HG02678 (cell line): ENCODE results near the gene TAF5.
"Not testable (repeated sequence)": the region's sequence is repeated elsewhere in the genome, so short reads cannot be mapped to it uniquely, and the experiment has no call there.

Experiments used
- ATAC-seq: cut with Tn5 transposase; IDR thresholded peaks from one replicate; pipeline ENCODE4 v1.9.1; 2021; ENCODE audit warnings: mild to moderate bottlenecking, moderate library complexity; ENCODE audit not compliant: unreplicated experiment

TAF5 gene

DNA sequence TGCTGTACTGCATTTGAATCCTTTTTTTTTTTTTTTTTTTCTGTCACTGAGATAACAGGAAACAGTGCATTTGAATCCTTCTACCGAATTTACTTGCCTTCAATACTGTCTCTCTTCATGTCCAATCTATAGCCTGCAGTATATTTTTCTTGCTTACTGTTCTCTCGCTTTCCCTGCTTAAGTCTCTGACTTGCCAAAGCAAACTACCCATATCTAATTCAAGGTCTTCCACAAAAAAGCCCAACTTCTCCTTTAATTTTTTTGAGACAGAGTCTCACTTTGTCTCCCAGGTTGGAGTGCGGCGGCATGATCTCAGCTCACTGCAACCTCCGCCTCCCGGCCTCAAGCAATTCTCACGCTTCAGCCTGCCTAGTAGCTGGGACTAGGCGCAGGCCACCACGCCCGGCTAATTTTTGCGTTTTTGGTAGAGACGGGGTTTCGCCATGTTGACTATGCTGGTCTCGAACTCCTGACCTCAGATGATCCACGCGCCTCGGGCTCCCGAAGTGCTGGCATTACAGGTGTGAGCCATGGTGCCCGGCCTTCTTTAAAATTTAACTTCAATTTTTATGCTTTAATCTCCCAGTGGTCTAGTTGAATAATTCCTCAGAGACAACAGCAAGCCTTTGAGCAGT lies 29.5 kb downstream of the TAF5 start:
- no peak for ATAC-seq

- ATAC-seq: no peak
These were observed 45.8 kb downstream of the TAF5 start for GRCh38 chr10:103413564-103413963.

DNA sequence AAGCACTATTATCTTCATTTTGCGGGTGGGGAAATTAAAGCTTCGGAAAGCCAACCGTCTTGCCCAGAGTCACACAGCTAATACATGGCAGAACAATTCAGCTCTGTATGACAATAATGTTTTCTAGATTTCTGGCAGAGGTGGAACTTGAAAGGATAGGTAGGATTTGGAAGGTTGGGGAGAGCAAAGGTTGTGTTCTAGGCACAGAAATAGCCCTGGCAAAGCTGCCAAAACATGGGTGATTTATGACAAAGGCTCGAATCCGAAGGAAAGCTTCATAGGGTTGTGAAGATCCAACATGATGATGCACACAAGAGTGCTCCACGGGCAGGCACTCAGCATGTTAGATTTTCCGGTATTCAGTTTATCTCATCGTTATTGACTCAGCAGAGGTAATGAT lies 47.8 kb downstream of the TAF5 start:
- no peak for ATAC-seq

GRCh38 chr10:103416436-103417147 lies 48.8 kb downstream of the TAF5 start:
- no peak for ATAC-seq

DNA sequence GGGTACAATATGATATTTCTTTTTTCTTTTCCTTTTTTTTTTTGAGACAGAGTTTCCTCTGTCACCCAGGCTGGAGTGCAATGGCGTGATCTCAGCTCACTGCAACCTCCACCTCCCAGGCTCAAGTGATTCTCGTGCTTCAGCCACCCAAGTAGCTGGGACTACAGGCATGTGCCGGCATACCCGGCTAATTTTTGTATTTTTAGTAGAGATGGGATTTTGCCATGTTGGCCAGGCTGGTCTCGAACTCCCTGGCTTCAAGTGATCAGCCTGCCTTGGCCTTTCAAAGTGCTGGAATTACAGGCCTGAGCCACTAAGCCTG lies 49.3 kb downstream of the TAF5 start:
- not testable (repeated sequence) for ATAC-seq

- ATAC-seq: no peak
These were observed 49.8 kb downstream of the TAF5 start for GRCh38 chr10:103417601-103418000.

DNA sequence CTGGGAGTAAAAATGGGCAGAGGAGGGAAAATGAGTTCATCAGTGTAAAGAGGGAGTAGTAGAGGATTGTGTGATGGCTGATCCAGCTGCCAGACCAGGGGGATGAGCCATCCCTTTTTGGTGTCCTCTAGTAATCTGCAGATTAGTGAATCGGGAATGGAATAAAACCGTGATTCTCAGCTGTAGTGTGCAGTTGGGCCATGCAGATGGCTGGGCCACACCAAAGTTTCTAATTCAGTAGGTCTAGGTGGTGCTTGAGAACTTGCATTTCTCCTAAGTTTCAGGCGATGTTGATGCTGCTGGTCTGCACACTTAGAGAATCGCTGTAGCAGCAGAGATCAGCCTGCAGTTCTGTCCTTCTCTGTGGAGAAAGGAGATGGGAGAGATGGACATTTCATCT lies 51.3 kb downstream of the TAF5 start:
- no peak for ATAC-seq

GRCh38 chr10:103423748-103424147 lies 56.0 kb downstream of the TAF5 start:
- no peak for ATAC-seq

GRCh38 chr10:103427866-103428265 lies 60.1 kb downstream of the TAF5 start:
- ATAC-seq: no peak

GRCh38 chr10:103428989-103429643 lies 61.3 kb downstream of the TAF5 start:
- ATAC-seq: no peak

GRCh38 chr10:103429647-103430046 lies 61.9 kb downstream of the TAF5 start:
- ATAC-seq: no peak

DNA sequence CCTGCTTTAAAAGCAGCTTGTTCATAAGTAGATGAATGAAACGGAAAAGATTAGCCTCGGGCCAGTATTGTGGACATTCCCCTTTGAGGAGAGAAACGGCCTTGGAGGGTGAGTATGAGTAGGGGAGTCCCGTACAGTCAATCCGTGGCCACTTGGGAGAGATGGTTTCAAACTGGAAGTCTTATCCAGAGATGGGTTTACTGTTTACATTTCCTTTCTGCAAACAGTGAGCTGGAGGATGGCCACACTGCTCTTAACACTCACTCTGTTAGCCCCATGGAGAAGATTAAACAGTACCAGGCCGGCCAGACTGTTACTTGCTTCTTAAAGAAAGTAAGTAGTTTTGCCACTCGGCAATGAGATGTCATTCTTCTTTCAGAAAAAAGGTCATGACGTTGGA lies 64.1 kb downstream of the TAF5 start:
- no peak for ATAC-seq

DNA sequence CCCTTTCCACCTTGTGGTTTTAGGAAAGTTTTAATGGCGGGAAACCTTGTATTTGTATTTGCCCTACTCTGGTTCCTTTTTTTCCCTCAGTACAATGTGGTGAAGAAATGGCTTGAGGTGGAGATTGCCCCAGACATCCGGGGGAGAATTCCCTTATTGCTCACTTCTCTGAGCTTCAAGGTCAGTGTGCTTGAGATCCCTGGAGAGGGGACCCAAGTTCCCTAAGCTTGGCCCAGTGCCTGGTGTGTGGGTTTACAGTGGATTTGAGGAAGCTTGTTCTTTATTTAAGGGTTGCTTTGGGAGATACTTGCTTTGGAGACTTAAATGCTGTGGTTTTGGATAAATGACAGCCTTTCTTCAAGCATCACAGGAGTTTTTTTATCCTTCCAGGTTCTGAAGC lies 66.1 kb downstream of the TAF5 start:
- ATAC-seq: no peak
